HepG2 (cell line): Measurements from ENCODE around the gene TMEM239. TPM values are rescaled to one million over a fixed set of nuclear protein-coding genes. Genes with fewer than 3 reads are reported as not detected.
A peak's percentile ranks its signal among the peaks of the same experiment; 100 is the strongest.

Source experiments
- ADNP ChIP-seq: sonication (generic); formaldehyde crosslinking; IDR thresholded peaks from 2 replicates; pipeline ENCODE4 v1.4.0; 2020; ENCODE audit warnings: missing genetic modification reagents
- ETV5 ChIP-seq: IDR thresholded peaks from 2 replicates; pipeline ENCODE4 v1.6.1; 2018; ENCODE audit warnings: missing biosample characterization, missing genetic modification reagents, inconsistent platforms, borderline replicate concordance
- GTF2F1 ChIP-seq: fragments of 150-350 bp; IDR thresholded peaks from 2 replicates; pipeline ENCODE4 v1.6.1; 2014; ENCODE audit warnings: low read length
- HOXD1 ChIP-seq: sonication (generic); formaldehyde crosslinking; IDR thresholded peaks from 2 replicates; pipeline ENCODE4 v1.5.0; 2020; ENCODE audit warnings: missing genetic modification reagents
- IKZF1 ChIP-seq: fragments of 450-650 bp; IDR thresholded peaks from 2 replicates; pipeline ENCODE4 v1.7.1; 2016
- IRX3 ChIP-seq: sonication (generic); formaldehyde crosslinking; IDR thresholded peaks from 2 replicates; pipeline ENCODE4 v1.8.1; 2023; ENCODE audit warnings: mild to moderate bottlenecking, low read depth, missing genetic modification reagents, borderline replicate concordance
- MAZ ChIP-seq, 2 experiments: sonication (generic) in 1 of 2; formaldehyde crosslinking in 1 of 2; IDR thresholded peaks; 2 replicates each; pipeline versions ENCODE4 v1.5.0 to v1.6.1; 2012 to 2020; ENCODE audit warnings: low read depth in 2 of 2, mild to moderate bottlenecking in 2 of 2, borderline replicate concordance in 1 of 2, improper control_type of control experiment in 1 of 2, low read length in 1 of 2, missing genetic modification reagents in 1 of 2, moderate library complexity in 1 of 2
- NR3C1 ChIP-seq: sonication (generic); formaldehyde crosslinking; IDR thresholded peaks from 2 replicates; pipeline ENCODE4 v1.4.0; 2020; ENCODE audit warnings: missing genetic modification reagents
- SP1 ChIP-seq, 2 experiments: fragments of 450-650 bp in 1 of 2; sonication (generic) in 1 of 2; formaldehyde crosslinking in 1 of 2; IDR thresholded peaks; 2 replicates each; pipeline versions ENCODE4 v1.4.0 to v1.6.1; 2016 to 2020; ENCODE audit warnings: missing genetic modification reagents in 1 of 2
- SYNCRIP ChIP-seq: fragments of 200-400 bp; formaldehyde crosslinking; IDR thresholded peaks from 2 replicates; pipeline ENCODE4 v1.6.1; 2018; ENCODE audit warnings: mild to moderate bottlenecking, low read depth, low read length; ENCODE audit not compliant: insufficient read depth
- TARDBP ChIP-seq: sonication (generic); formaldehyde crosslinking; IDR thresholded peaks from 2 replicates; pipeline ENCODE4 v1.8.0; 2022; ENCODE audit warnings: mild to moderate bottlenecking, missing genetic modification reagents
- ZBTB20 ChIP-seq: sonication (generic); formaldehyde crosslinking; IDR thresholded peaks from 2 replicates; pipeline ENCODE4 v1.8.1; 2023; ENCODE audit warnings: missing genetic modification reagents, low read depth, mild to moderate bottlenecking, borderline replicate concordance
- ZNF619 ChIP-seq: sonication (generic); formaldehyde crosslinking; IDR thresholded peaks from 2 replicates; pipeline ENCODE4 v1.4.0; 2020; ENCODE audit warnings: mild to moderate bottlenecking, missing genetic modification reagents
- ZNF709 ChIP-seq: sonication (generic); formaldehyde crosslinking; IDR thresholded peaks from 2 replicates; pipeline ENCODE4 v1.5.0; 2020; ENCODE audit warnings: mild to moderate bottlenecking, missing genetic modification reagents
- ZSCAN25 ChIP-seq: sonication (generic); formaldehyde crosslinking; IDR thresholded peaks from 2 replicates; pipeline ENCODE4 v1.8.0; 2022; ENCODE audit warnings: mild to moderate bottlenecking, missing genetic modification reagents
- polyA plus RNA-seq, 8 experiments: library from polyadenylated mRNA; depleted of rRNA in 3 of 8; stranded (reverse) in 7 of 8; unstranded in 1 of 8; fragments of >200 nt; fragmentation: Illumina TruSeq in 4 of 8; extraction: Trizol in 4 of 8; gene quantifications; 2 replicates each; pipeline versions ENCODE4 v1.2.1 to v1.2.3, GENCODE V29; 2011 to 2016; ENCODE audit warnings: low read depth in 4 of 8, missing spikeins in 1 of 8, mixed read lengths in 1 of 8; ENCODE audit not compliant: insufficient read depth in 1 of 8
- total RNA-seq, 5 experiments: library from RNA; depleted of rRNA; stranded (reverse); fragments of >200 nt; fragmentation: Illumina TruSeq; extraction: Trizol; gene quantifications; 2 replicates each; pipeline ENCODE4 v1.2.3, GENCODE V29; 2016; ENCODE audit warnings: low read depth in 1 of 5
- TF ChIP-seq, protein P1 (sequence below): sonication (generic); formaldehyde crosslinking; IDR thresholded peaks from 2 replicates; pipeline ENCODE4 v1.8.1; 2023; ENCODE audit warnings: mild to moderate bottlenecking, missing genetic modification reagents
- TF ChIP-seq, protein P2 (sequence below): sonication (generic); formaldehyde crosslinking; IDR thresholded peaks from 2 replicates; pipeline ENCODE4 v1.5.0; 2020; ENCODE audit warnings: mild to moderate bottlenecking, missing genetic modification reagents, moderate library complexity
- TF ChIP-seq, protein P3 (sequence below): sonication (generic); formaldehyde crosslinking; IDR thresholded peaks from 2 replicates; pipeline ENCODE4 v1.8.1; 2022; ENCODE audit warnings: mild to moderate bottlenecking, missing genetic modification reagents
- TF ChIP-seq, protein P4 (sequence below): sonication (generic); formaldehyde crosslinking; IDR thresholded peaks from 2 replicates; pipeline ENCODE4 v1.4.0; 2020; ENCODE audit warnings: missing genetic modification reagents
- TF ChIP-seq, protein P5 (sequence below): sonication (generic); formaldehyde crosslinking; IDR thresholded peaks from 2 replicates; pipeline ENCODE4 v1.5.0; 2020; ENCODE audit warnings: missing genetic modification reagents, mild to moderate bottlenecking, borderline replicate concordance

Gene TMEM239
- total and polyA plus RNA-seq, 2 of the 13 experiments (the other 11 are each of a cell fraction or from before 2014, with no cell fraction given): not detected

DNA sequence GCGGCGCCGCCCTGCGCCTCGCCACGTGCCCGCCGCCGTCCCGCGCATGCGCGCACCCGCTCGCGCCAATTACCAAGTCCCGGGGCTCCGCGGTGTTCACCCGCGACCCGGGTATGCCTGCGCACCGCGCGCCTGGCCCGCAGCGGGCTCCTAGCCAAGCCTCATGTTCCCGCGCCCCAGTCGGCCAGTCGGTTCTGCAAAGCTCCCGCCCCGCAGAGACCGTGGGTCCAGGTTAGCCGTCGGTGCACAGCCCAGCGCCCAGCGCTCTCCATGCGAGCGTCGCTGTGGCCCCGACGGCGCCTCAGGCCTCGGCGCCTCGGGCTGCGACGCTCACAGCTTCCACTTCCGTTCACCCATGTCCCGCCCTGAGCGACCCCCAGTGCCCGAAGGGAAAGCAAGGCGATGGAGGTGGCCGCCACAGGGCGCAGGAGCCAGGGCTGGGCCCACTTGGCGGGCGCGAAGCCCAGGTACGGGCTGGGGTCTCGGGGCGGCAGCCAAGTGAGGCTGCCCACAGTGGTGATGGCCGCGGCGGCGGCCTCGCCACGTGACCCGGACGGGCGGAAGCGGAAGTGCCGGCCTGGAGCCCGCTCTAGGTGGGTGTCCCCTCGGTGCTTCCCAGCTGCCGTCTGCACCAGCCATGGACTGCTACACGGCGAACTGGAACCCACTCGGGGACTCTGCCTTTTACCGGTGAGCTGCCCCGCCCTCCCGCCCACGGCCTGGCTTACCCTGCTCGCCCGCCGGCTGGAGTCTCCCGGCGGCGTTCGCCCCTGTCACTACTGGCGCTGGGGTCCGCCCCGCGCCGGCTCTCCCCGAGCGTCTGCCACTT is 24.2 kb downstream of the TMEM239 start, which contains the start of the genes PCED1A and VPS16 (continued):
- TF ChIP-seq ZBTB20 (CRISPR knock-in tag): peak; percentile 56; the same call in 1 of the 2 replicates
- TF ChIP-seq MAZ (IDR thresholded peaks at IDR 0.05; ENCODE audit: borderline replicate concordance, low read depth, low read length): peak; percentile 54; the same call in 1 of the 2 replicates
- TF ChIP-seq MAZ (CRISPR knock-in tag; IDR thresholded peaks at IDR 0.05; ENCODE audit: low read depth): peak; percentile 67; the same call in 1 of the 2 replicates
- peak; percentile 76 for TF ChIP-seq ZSCAN25 (CRISPR knock-in tag)
- peak; percentile 99 for TF ChIP-seq IRX3
- TF ChIP-seq, protein P1, sequence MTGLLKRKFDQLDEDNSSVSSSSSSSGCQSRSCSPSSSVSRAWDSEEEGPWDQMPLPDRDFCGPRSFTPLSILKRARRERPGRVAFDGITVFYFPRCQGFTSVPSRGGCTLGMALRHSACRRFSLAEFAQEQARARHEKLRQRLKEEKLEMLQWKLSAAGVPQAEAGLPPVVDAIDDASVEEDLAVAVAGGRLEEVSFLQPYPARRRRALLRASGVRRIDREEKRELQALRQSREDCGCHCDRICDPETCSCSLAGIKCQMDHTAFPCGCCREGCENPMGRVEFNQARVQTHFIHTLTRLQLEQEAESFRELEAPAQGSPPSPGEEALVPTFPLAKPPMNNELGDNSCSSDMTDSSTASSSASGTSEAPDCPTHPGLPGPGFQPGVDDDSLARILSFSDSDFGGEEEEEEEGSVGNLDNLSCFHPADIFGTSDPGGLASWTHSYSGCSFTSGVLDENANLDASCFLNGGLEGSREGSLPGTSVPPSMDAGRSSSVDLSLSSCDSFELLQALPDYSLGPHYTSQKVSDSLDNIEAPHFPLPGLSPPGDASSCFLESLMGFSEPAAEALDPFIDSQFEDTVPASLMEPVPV (CRISPR knock-in tag): peak; percentile 99
- TF ChIP-seq, protein P2, sequence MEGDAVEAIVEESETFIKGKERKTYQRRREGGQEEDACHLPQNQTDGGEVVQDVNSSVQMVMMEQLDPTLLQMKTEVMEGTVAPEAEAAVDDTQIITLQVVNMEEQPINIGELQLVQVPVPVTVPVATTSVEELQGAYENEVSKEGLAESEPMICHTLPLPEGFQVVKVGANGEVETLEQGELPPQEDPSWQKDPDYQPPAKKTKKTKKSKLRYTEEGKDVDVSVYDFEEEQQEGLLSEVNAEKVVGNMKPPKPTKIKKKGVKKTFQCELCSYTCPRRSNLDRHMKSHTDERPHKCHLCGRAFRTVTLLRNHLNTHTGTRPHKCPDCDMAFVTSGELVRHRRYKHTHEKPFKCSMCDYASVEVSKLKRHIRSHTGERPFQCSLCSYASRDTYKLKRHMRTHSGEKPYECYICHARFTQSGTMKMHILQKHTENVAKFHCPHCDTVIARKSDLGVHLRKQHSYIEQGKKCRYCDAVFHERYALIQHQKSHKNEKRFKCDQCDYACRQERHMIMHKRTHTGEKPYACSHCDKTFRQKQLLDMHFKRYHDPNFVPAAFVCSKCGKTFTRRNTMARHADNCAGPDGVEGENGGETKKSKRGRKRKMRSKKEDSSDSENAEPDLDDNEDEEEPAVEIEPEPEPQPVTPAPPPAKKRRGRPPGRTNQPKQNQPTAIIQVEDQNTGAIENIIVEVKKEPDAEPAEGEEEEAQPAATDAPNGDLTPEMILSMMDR (CRISPR knock-in tag): peak; percentile 18; the same call in 1 of the 2 replicates
- no peak for TF ChIP-seq SP1 (IDR thresholded peaks at IDR 0.05)
- TF ChIP-seq SP1 (CRISPR knock-in tag; IDR thresholded peaks at IDR 0.05): peak; percentile 59; the same call in 1 of the 2 replicates
- TF ChIP-seq, protein P3, sequence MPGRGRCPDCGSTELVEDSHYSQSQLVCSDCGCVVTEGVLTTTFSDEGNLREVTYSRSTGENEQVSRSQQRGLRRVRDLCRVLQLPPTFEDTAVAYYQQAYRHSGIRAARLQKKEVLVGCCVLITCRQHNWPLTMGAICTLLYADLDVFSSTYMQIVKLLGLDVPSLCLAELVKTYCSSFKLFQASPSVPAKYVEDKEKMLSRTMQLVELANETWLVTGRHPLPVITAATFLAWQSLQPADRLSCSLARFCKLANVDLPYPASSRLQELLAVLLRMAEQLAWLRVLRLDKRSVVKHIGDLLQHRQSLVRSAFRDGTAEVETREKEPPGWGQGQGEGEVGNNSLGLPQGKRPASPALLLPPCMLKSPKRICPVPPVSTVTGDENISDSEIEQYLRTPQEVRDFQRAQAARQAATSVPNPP (CRISPR knock-in tag): peak; percentile 98
- peak; percentile 92; the same call in 1 of the 2 replicates for TF ChIP-seq ZNF619 (CRISPR knock-in tag)
- TF ChIP-seq IKZF1: no peak
- no peak for TF ChIP-seq ADNP (CRISPR knock-in tag)
- TF ChIP-seq SYNCRIP: no peak
- TF ChIP-seq, protein P4, sequence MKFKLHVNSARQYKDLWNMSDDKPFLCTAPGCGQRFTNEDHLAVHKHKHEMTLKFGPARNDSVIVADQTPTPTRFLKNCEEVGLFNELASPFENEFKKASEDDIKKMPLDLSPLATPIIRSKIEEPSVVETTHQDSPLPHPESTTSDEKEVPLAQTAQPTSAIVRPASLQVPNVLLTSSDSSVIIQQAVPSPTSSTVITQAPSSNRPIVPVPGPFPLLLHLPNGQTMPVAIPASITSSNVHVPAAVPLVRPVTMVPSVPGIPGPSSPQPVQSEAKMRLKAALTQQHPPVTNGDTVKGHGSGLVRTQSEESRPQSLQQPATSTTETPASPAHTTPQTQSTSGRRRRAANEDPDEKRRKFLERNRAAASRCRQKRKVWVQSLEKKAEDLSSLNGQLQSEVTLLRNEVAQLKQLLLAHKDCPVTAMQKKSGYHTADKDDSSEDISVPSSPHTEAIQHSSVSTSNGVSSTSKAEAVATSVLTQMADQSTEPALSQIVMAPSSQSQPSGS: peak; percentile 93
- TF ChIP-seq NR3C1 (CRISPR knock-in tag): peak; percentile 68; the same call in 1 of the 2 replicates
- peak; percentile 96 for TF ChIP-seq HOXD1 (CRISPR knock-in tag)
- TF ChIP-seq, protein P5, sequence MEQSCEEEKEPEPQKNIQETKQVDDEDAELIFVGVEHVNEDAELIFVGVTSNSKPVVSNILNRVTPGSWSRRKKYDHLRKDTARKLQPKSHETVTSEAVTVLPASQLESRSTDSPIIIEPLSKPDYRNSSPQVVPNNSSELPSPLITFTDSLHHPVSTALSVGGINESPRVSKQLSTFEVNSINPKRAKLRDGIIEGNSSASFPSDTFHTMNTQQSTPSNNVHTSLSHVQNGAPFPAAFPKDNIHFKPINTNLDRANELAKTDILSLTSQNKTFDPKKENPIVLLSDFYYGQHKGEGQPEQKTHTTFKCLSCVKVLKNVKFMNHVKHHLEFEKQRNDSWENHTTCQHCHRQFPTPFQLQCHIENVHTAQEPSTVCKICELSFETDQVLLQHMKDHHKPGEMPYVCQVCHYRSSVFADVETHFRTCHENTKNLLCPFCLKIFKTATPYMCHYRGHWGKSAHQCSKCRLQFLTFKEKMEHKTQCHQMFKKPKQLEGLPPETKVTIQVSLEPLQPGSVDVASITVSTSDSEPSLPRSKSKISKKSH (CRISPR knock-in tag): peak; percentile 72; the same call in 1 of the 2 replicates
- TF ChIP-seq ETV5 (CRISPR knock-in tag): peak; percentile 93
- peak; percentile 95 for TF ChIP-seq TARDBP (CRISPR knock-in tag)
- TF ChIP-seq ZNF709: peak; percentile 95
- peak; percentile 48; the same call in 1 of the 2 replicates for TF ChIP-seq GTF2F1
